ENCODE results near the gene TCF4.
A peak's percentile ranks its signal among the peaks of the same experiment; 100 is the strongest.

The TCF4 gene

GRCh38 chr18:55247032-55247431, 341.0 kb downstream of the TCF4 start:
- no peak for DNase-seq

GRCh38 chr18:55246278-55246677, 341.7 kb downstream of the TCF4 start:
- no peak for DNase-seq

DNA sequence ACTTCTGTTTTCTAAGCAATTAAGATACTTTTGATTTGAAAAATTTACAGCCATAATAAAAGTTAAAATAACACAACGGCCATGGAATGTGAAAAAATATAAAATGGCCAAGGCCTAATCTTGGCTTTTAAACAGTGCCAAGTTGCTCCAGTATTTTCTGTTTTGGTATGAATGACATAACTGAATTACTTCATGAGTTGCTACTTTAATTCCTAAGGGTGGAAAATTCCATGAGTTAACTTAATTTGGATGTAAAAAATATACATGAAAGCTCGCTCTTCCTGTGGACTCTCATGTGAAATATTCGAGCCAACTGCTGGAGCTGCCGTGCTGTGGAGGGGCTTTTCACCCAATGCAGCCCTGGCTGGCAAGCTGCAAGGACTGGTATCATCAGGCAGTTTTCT, 342.8 kb downstream of the TCF4 start:
- DNase-seq: no peak

GRCh38 chr18:55244546-55244945, 343.4 kb downstream of the TCF4 start:
- DNase-seq: no peak

DNA sequence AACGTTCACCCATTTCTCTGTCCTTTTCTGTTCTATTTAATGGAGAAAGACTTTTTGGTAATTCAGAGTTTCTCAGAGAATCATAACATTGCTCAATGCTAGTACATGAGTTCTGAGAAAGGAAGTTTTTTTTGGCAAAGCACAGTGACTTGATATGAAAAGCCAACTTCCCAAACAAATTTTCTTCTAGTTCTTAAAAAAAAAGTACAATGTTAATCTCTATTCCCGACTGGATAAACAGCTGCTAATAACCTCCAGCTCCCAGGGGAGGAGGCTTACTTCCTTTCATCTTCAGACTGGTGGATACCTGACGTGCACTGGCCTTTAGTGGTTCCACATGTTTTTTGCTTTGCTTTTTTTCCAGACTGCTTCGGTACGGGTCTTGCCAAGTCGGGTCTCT, 344.1 kb downstream of the TCF4 start:
- DNase-seq: no peak

DNA sequence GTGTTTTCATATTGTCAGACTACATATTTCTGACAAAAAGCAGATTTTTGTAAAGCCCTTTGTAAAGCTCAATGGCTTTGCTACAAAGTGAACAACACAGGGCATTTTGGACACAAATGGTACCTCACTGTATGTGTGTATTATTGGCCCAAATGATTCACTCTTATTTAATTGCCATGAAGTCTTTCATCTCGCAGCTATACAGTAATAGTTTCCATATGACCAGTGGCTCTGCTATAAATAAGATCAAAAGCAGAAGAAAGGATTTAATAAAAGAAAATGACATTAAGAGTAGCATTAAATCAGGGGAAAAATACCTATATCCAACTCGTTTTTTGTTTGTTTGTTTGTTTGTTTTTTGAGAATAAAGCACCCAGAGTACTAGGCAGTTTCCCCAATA, 344.7 kb downstream of the TCF4 start:
- DNase-seq: no peak

- DNase-seq: no peak
Measured at GRCh38 chr18:55240978-55241377, 347.0 kb downstream of the TCF4 start.

- DNase-seq: no peak
Measured at GRCh38 chr18:55239740-55240139, 348.3 kb downstream of the TCF4 start.

- DNase-seq: no peak
Measured at GRCh38 chr18:55237660-55238059, 350.3 kb downstream of the TCF4 start.

DNA sequence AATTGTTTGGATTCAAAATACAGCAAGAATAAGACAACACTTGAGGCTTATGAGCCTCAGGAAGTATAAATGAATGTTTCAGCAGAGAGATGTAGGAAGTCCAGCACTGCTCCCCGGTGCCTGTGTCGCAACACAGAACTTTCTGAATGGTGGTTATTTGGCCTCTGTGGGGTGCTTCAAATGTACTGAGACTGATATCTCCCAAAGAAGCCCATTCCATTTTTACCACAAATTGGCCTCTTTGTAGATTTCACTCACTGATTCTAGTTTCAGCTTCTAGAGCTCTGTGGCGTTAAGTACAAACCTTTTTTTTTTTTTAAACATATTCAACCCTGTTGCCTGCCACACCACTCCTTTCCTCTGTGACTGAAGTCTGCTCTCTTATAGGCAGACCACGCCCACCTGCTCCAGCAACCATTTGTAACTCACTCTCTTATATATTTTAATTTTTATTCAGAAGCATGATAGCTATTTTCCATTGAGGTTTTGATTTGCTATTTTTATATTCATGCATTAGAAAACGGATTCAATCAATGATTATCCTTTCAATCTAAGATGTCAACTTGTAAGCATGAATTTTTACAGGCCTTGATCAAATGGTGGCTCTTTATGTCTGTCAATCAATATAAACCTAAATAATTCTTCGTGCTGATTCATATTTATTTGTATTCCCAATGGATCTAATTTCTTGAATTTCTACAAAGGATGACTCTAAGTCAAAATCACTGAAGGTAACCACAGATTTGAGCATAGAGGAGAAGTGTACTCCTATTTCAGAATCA, 351.7 kb downstream of the TCF4 start:
- peak; percentile 43 to 57 for DNase-seq

DNA sequence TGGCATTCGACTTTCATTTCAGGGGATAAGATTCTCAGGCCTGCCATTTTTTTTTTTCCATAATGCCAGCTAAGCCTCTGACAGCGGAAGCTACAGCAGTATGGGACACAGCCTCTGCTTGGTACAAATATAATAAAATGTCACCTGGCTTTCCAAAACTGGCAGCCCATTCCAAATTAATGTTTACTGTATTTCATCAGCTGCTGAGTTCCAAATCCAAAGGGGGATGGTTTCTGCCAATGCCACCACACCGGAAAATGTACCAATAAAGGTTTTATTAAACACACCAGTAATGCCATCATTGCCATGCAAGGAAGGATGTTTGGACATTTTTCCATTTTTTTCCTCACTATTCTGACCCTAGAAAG, 352.9 kb downstream of the TCF4 start:
- no peak for DNase-seq

GRCh38 chr18:55234366-55235093, 353.5 kb downstream of the TCF4 start:
- peak; percentile 60 to 73 for DNase-seq

- DNase-seq: no peak
Measured at GRCh38 chr18:55233857-55234256, 354.1 kb downstream of the TCF4 start.

GRCh38 chr18:55232506-55232905, 355.5 kb downstream of the TCF4 start:
- no peak for DNase-seq

GRCh38 chr18:55229682-55230081, 358.3 kb downstream of the TCF4 start:
- DNase-seq: no peak

DNA sequence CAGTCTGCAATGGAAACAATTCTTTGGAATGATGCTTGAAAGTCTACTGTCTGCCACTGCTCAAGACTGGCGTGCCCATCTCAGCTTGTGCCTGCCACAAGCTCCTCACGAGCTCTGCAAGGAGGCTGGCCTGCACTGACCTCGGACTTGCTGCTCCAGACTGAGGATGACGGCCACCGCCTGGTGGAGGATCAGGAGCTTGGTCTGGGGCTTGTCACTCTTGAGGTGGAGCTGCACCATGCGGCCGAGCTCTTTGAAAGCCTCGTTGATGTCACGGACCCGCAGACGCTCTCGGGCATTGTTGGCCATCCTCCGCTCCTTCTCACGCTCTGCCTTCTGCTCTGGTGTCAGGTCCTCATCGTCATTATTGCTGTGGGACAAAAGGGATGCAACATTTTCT, 359.3 kb downstream of the TCF4 start:
- no peak for DNase-seq

- DNase-seq: no peak
Measured at GRCh38 chr18:55228191-55228590, 359.8 kb downstream of the TCF4 start.

GRCh38 chr18:55227771-55228170, 360.2 kb downstream of the TCF4 start:
- DNase-seq: no peak

GRCh38 chr18:55226044-55226443, 361.9 kb downstream of the TCF4 start:
- DNase-seq: no peak

- no peak for DNase-seq
Measured at GRCh38 chr18:55224086-55224625, 363.8 kb downstream of the TCF4 start.

DNA sequence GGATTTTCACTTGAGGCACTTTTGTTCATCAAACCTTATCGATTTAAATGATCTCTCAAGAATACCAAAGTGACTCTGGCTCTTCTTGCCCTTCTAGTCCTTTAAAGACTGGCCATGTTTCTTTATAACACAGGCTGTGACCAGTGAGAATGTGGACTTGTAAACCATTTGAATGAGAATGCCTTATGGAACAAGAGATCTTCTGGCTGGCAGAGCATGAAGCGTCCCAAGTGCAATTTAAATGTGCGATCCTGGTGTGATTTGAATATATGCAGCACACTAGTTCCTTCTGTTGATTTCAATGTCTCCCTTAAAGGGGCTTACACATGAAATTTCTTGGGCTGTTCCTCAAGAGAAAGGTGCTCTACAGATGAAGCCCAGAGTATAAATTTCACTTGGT, 366.4 kb downstream of the TCF4 start:
- no peak for DNase-seq

GRCh38 chr18:55220523-55220922, 367.5 kb downstream of the TCF4 start:
- DNase-seq: no peak

- no peak for DNase-seq
Measured at GRCh38 chr18:55219823-55220222, 368.2 kb downstream of the TCF4 start.

- no peak for DNase-seq
Measured at GRCh38 chr18:55219059-55219458, 368.9 kb downstream of the TCF4 start.
